Right lobe of liver (tissue), 6 donors: ENCODE results near the gene KCNQ1. TPM values are rescaled to one million over a fixed set of nuclear protein-coding genes. Genes with fewer than 3 reads are reported as not detected.

ENCODE experiments used
- ATAC-seq, 4 donors: fragments of 200-7000 bp; cut with Tn5 transposase; one replicate each; pipeline ENCODE4 v1.9.1; 2020; ENCODE audit warnings: mild to moderate bottlenecking in 4 of 4, moderate library complexity in 4 of 4
- DNase-seq, 3 donors: peaks; one replicate each; pipeline ENCODE4 v3.0.0-alpha.2; 2020
- H3K27ac ChIP-seq, 3 donors: fragments of 200-600 bp; one replicate each; pipeline ENCODE4 v1.8.0; 2022
- H3K27me3 ChIP-seq, 2 donors: fragments of 200-600 bp; one replicate each; pipeline ENCODE4 v1.8.0; 2022
- H3K36me3 ChIP-seq, 4 donors: fragments of 200-600 bp; sonication (generic) in 1 of 4; one replicate each; pipeline versions ENCODE4 v1.5.1 to v1.8.0; 2017 to 2022; ENCODE audit warnings: control low read depth in 1 of 4
- H3K4me1 ChIP-seq, 4 donors: fragments of 200-600 bp; sonication (generic) in 1 of 4; one replicate each; pipeline versions ENCODE4 v1.5.1 to v1.8.0; 2017 to 2022; ENCODE audit warnings: control low read depth in 1 of 4
- H3K4me3 ChIP-seq, 3 donors: fragments of 200-600 bp; one replicate each; pipeline ENCODE4 v1.8.0; 2022
- H3K9me3 ChIP-seq, 4 donors: fragments of 200-600 bp; sonication (generic) in 1 of 4; one replicate each; pipeline versions ENCODE4 v1.5.1 to v1.8.0; 2017 to 2022; ENCODE audit warnings: control low read depth in 1 of 4
- CTCF ChIP-seq, 4 donors: fragments of 200-600 bp in 3 of 4; fragments of 450-650 bp in 1 of 4; IDR thresholded peaks; one replicate each; pipeline versions ENCODE4 v1.5.1 to v1.8.0; 2016 to 2022; ENCODE audit warnings: antibody characterized with exemption in 4 of 4, mild to moderate bottlenecking in 2 of 4
- POLR2A ChIP-seq: fragments of 450-650 bp; IDR thresholded peaks from one replicate; pipeline ENCODE4 v1.6.1; 2017; ENCODE audit warnings: antibody characterized with exemption, mild to moderate bottlenecking
- WGBS: methylation state at CpG from one replicate; pipeline ENCODE4 v1.1.6; 2018; ENCODE audit warnings: low coverage, low lambda C conversion rate; ENCODE audit not compliant: insufficient coverage; ENCODE audit errors: missing lambda C conversion rate; 5-methylcytosine and 5-hydroxymethylcytosine counted together
- intact Hi-C, 2 donors: fragments of 100-400 bp; cut with DNase I; formaldehyde crosslinking; loops; one replicate each; pipeline versions ENCODE4 v1.11.2 to v1.14.1; 2022
- total RNA-seq, 6 experiments: library from RNA; depleted of rRNA in 2 of 6; stranded (reverse); fragments of >200 nt in 2 of 6; fragmentation: NEBNext Ultra II Directional in 3 of 6; extraction: Animal tissue kit (Norgen Biotek cat#: 25700) in 3 of 6; gene quantifications; one replicate each; pipeline versions ENCODE4 v1.1.0 to v1.2.4, GENCODE V29; 2016 to 2023
- donor health status: DM: no; HTN: yes; CAD: no.
- donor health status: DM: no; HTN: no; CAD: no.
- donor health status: DM: no; HTN: no; CAD: no.
- donor health status: DM: no; HTN: yes; CAD: no.
- donor health status: DM: no; HTN: yes; CAD: no.

KCNQ1 gene
- total RNA-seq, 6 experiments from 2014 or later = 0.61 to 2.4 (median 1.8) TPM

DNA sequence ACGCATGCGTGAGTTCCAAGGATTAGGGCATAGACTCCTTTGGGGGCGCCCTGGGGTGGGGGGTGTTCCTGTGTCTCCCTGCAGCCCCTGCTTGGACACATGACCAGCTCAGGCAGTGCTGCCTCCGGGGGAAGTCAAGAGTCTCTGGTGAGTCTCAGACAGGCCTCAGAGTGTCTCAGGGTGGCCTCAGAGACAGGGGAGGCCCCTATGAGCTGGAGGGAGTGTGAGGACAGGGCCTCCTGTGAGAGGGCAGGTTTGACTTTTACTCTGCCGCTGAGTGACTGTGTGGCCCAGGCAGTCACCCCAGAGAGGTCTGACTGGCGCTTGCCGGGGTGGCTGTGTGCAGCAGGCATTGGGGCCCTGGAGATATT is 296.2 kb downstream of the KCNQ1 start:
- Histone ChIP-seq H3K27ac (no peak overlapping the region), H3K27me3 (no peaks in the 10 kb centered on the region), H3K36me3 (no peaks in the 10 kb centered on the region), H3K4me3 (no peak overlapping the region), H3K9me3 (no peaks in the 10 kb centered on the region), H3K4me1 (no peaks in the 10 kb centered on the region)
- TF ChIP-seq POLR2A (no peak), CTCF (IDR thresholded peaks at IDR 0.05) (no peak)
- peak in 1 of 3 donors; percentile 40 for DNase-seq
- peak in 1 of 4 donors; percentile 9 for ATAC-seq
- intact Hi-C loops = no loop called here
- 62% methylated on average over 4 of the region's 7 CpGs for WGBS

- no peak overlapping the region for H3K27ac ChIP-seq
- 70% methylated on average over 9 of the region's 18 CpGs for WGBS
These were observed 296.7 kb downstream of the KCNQ1 start for GRCh38 chr11:2741377-2742131.

GRCh38 chr11:2742201-2742600 is 297.4 kb downstream of the KCNQ1 start:
- no peak for ATAC-seq
- no peak overlapping the region for H3K27ac ChIP-seq

More at GRCh38 chr11:2741377-2742131, 296.7 kb downstream of the KCNQ1 start:
- ATAC-seq = peak in 3 of 4 donors; percentile 16 to 39 (median 29)
- H3K4me3 ChIP-seq = no peak overlapping the region
- intact Hi-C loops = no loop called here
- H3K36me3 ChIP-seq = no peaks in the 10 kb centered on the region
- no peaks in the 10 kb centered on the region for H3K4me1 ChIP-seq
- H3K27me3 ChIP-seq = no peaks in the 10 kb centered on the region
- peak in 1 of 3 donors; percentile 39 for DNase-seq
- TF ChIP-seq CTCF (IDR thresholded peaks at IDR 0.05) (no peak), POLR2A (no peak)
- H3K9me3 ChIP-seq = no peaks in the 10 kb centered on the region

DNA sequence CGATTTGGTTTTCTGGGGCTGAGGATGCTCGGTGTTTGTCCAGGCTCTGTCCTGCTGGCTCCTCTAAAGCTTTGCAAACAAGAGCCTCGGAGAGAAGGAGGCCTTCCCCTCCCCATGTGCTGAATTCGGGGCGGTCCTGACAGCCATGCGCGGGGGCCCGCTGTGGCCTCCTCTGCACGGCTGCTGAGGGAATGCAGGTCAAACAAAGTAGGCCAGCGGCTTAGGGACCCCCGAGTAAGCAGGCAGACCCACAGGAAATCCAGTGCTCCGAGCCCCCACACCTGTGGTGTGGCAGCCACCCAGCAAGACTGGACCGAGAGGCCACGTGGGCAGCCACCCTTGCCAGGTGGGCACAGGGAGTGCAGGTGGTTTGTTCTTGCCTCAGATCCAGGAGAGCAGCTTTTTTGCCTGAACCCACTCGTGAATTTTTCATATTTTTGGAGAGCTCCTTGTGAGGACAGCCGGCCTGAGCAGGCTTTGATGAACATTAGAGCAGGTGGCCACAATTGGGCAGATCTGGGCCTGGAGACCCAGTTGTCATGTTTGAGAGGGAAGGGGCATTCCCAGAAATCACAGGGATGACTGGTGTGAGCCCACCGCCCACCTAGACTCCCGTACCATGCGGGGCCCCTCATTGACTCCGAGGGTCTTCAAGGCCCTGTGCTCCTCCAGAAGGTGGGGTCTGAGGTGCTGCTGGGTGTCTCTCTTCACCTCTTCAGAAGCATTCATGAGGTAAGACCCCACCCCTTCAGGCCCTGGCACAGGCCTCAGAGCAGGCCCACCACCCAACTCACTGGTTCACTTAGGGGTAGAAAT is 298.0 kb downstream of the KCNQ1 start:
- H3K36me3 ChIP-seq = no peaks in the 10 kb centered on the region
- ATAC-seq = no peak
- no peak overlapping the region for H3K4me3 ChIP-seq
- peak in 2 of 3 donors; percentile 8 to 28 for DNase-seq
- intact Hi-C loops = no loop called here
- no peak overlapping the region for H3K27ac ChIP-seq
- TF ChIP-seq POLR2A (no peak), CTCF (IDR thresholded peaks at IDR 0.05) (no peak)
- no peaks in the 10 kb centered on the region for H3K4me1 ChIP-seq
- H3K27me3 ChIP-seq = no peaks in the 10 kb centered on the region
- 94% methylated on average over 3 of the region's 20 CpGs for WGBS
- H3K9me3 ChIP-seq = no peaks in the 10 kb centered on the region

More at GRCh38 chr11:2742201-2742600, 297.4 kb downstream of the KCNQ1 start:
- H3K4me1 ChIP-seq = no peaks in the 10 kb centered on the region
- DNase-seq = peak in 1 of 3 donors; percentile 39
- H3K9me3 ChIP-seq = no peaks in the 10 kb centered on the region
- no peak overlapping the region for H3K4me3 ChIP-seq
- no peaks in the 10 kb centered on the region for H3K27me3 ChIP-seq
- H3K36me3 ChIP-seq = no peaks in the 10 kb centered on the region
- no CpG with 5 or more reads among the region's 5 CpGs for WGBS
- TF ChIP-seq CTCF (IDR thresholded peaks at IDR 0.05) = no peak
- TF ChIP-seq POLR2A = no peak
- intact Hi-C loops = no loop called here
